Activated naive CD8-positive, alpha-beta T cell treated with anti-CD3 and anti-CD28 coated beads, Interleukin-2, amount 50 U/mL, for 24 hours (primary cell): Measurements from ENCODE around the gene NR4A1.

Experiments
- ATAC-seq: fragments of 150-1000 bp; cut with Tn5 transposase; one replicate; pipeline ENCODE4 v1.10.0; 2021
- DNase-seq: peaks from one replicate; pipeline ENCODE4 v3.0.0; 2021
- H3K27ac Mint-ChIP-seq: one replicate; pipeline ENCODE4 v1.8.0; 2021; ENCODE audit warnings: mild to moderate bottlenecking, mixed read lengths
- H3K27me3 Mint-ChIP-seq: one replicate; pipeline ENCODE4 v1.8.0; 2021; ENCODE audit warnings: mixed read lengths
- H3K36me3 Mint-ChIP-seq: one replicate; pipeline ENCODE4 v1.8.0; 2021; ENCODE audit warnings: low read depth, mixed read lengths
- H3K4me1 Mint-ChIP-seq: one replicate; pipeline ENCODE4 v1.8.0; 2021; ENCODE audit warnings: mixed read lengths
- H3K4me3 Mint-ChIP-seq: one replicate; pipeline ENCODE4 v1.8.0; 2021; ENCODE audit warnings: mild to moderate bottlenecking, moderate library complexity, mixed read lengths
- H3K9me3 Mint-ChIP-seq: one replicate; pipeline ENCODE4 v1.8.0; 2021; ENCODE audit warnings: mixed read lengths

NR4A1 gene

GRCh38 chr12:52027085-52027843 lies 24.0 kb upstream of the NR4A1 start:
- Mint-ChIP-seq H3K27me3 (no peaks in the 10 kb centered on the region), H3K36me3 (no peaks in the 10 kb centered on the region), H3K27ac (no peak overlapping the region), H3K4me1 (peaks cover 38% of the 10 kb centered on the region), H3K9me3 (no peaks in the 10 kb centered on the region), H3K4me3 (no peak overlapping the region)
- no peak for DNase-seq
- ATAC-seq: no peak

GRCh38 chr12:52029685-52030084 lies 21.6 kb upstream of the NR4A1 start:
- DNase-seq (no peak), ATAC-seq (no peak)
- Mint-ChIP-seq H3K27ac (no peak overlapping the region), H3K4me1 (peaks cover 45% of the 10 kb centered on the region), H3K9me3 (no peaks in the 10 kb centered on the region), H3K27me3 (no peaks in the 10 kb centered on the region), H3K36me3 (no peaks in the 10 kb centered on the region), H3K4me3 (no peak overlapping the region)

- Mint-ChIP-seq H3K4me1 (peaks cover 48% of the 10 kb centered on the region), H3K9me3 (no peaks in the 10 kb centered on the region), H3K36me3 (no peaks in the 10 kb centered on the region), H3K27ac (peak overlapping the region; percentile 85), H3K27me3 (no peaks in the 10 kb centered on the region), H3K4me3 (peak overlapping the region; percentile 78)
- ATAC-seq (no peak), DNase-seq (no peak)
Measured at GRCh38 chr12:52032446-52032803, 18.8 kb upstream of the NR4A1 start.

GRCh38 chr12:52032804-52033445 lies 18.3 kb upstream of the NR4A1 start:
- peak overlapping the region; percentile 85 for H3K27ac Mint-ChIP-seq
- peak; percentile 90 for ATAC-seq
- peak overlapping the region; percentile 78 for H3K4me3 Mint-ChIP-seq
- H3K27me3 Mint-ChIP-seq: no peaks in the 10 kb centered on the region
- H3K36me3 Mint-ChIP-seq: no peaks in the 10 kb centered on the region
- H3K4me1 Mint-ChIP-seq: peaks cover 49% of the 10 kb centered on the region
- no peaks in the 10 kb centered on the region for H3K9me3 Mint-ChIP-seq
- peak; percentile 94 for DNase-seq

GRCh38 chr12:52033446-52034140 lies 17.6 kb upstream of the NR4A1 start:
- H3K4me1 Mint-ChIP-seq: peaks cover 54% of the 10 kb centered on the region
- ATAC-seq: no peak
- no peaks in the 10 kb centered on the region for H3K27me3 Mint-ChIP-seq
- H3K4me3 Mint-ChIP-seq: peak overlapping the region; percentile 78
- no peaks in the 10 kb centered on the region for H3K9me3 Mint-ChIP-seq
- H3K27ac Mint-ChIP-seq: peak overlapping the region; percentile 84
- DNase-seq: no peak
- peaks cover 4% of the 10 kb centered on the region for H3K36me3 Mint-ChIP-seq

- no peak overlapping the region for H3K4me3 Mint-ChIP-seq
- H3K9me3 Mint-ChIP-seq: no peaks in the 10 kb centered on the region
- no peaks in the 10 kb centered on the region for H3K27me3 Mint-ChIP-seq
- H3K27ac Mint-ChIP-seq: no peak overlapping the region
- peaks cover 4% of the 10 kb centered on the region for H3K36me3 Mint-ChIP-seq
- DNase-seq: no peak
- ATAC-seq: no peak
- H3K4me1 Mint-ChIP-seq: peaks cover 70% of the 10 kb centered on the region
Measured at GRCh38 chr12:52035190-52035589, 16.1 kb upstream of the NR4A1 start.

- Mint-ChIP-seq H3K4me3 (peak overlapping the region; percentile 64), H3K9me3 (no peaks in the 10 kb centered on the region), H3K27ac (peak overlapping the region; percentile 35), H3K27me3 (no peaks in the 10 kb centered on the region), H3K4me1 (peaks cover 78% of the 10 kb centered on the region), H3K36me3 (peaks cover 7% of the 10 kb centered on the region)
- ATAC-seq (no peak), DNase-seq (no peak)
Measured at GRCh38 chr12:52035926-52036325, 15.3 kb upstream of the NR4A1 start.

- Mint-ChIP-seq H3K36me3 (peaks cover 8% of the 10 kb centered on the region), H3K4me1 (peaks cover 85% of the 10 kb centered on the region), H3K9me3 (no peaks in the 10 kb centered on the region), H3K4me3 (peak overlapping the region; percentile 64), H3K27ac (no peak overlapping the region), H3K27me3 (no peaks in the 10 kb centered on the region)
- ATAC-seq (peak; percentile 48), DNase-seq (peak; percentile 89)
Measured at GRCh38 chr12:52036587-52037171, 14.6 kb upstream of the NR4A1 start.

- peak overlapping the region; percentile 79 for H3K27ac Mint-ChIP-seq
- peak; percentile 48 for DNase-seq
- H3K9me3 Mint-ChIP-seq: no peaks in the 10 kb centered on the region
- ATAC-seq: peak; percentile 2
- H3K27me3 Mint-ChIP-seq: no peaks in the 10 kb centered on the region
- peaks cover 87% of the 10 kb centered on the region for H3K4me1 Mint-ChIP-seq
- peak overlapping the region; percentile 85 for H3K4me3 Mint-ChIP-seq
- H3K36me3 Mint-ChIP-seq: peaks cover 13% of the 10 kb centered on the region
Measured at GRCh38 chr12:52037248-52037861, 13.9 kb upstream of the NR4A1 start.

- DNase-seq (no peak), ATAC-seq (no peak)
- Mint-ChIP-seq H3K4me1 (peaks cover 82% of the 10 kb centered on the region), H3K36me3 (peaks cover 17% of the 10 kb centered on the region), H3K27me3 (no peaks in the 10 kb centered on the region), H3K27ac (peak overlapping the region; percentile 79), H3K4me3 (peak overlapping the region; percentile 85), H3K9me3 (no peaks in the 10 kb centered on the region)
Measured at GRCh38 chr12:52038447-52038846, 12.8 kb upstream of the NR4A1 start.

- ATAC-seq (no peak), DNase-seq (no peak)
- Mint-ChIP-seq H3K36me3 (peaks cover 26% of the 10 kb centered on the region), H3K4me3 (peak overlapping the region; percentile 40), H3K9me3 (no peaks in the 10 kb centered on the region), H3K27ac (no peak overlapping the region), H3K4me1 (peaks cover 68% of the 10 kb centered on the region), H3K27me3 (no peaks in the 10 kb centered on the region)
Measured at GRCh38 chr12:52041035-52041434, 10.2 kb upstream of the NR4A1 start.

GRCh38 chr12:52041695-52042123 lies 9.5 kb upstream of the NR4A1 start:
- Mint-ChIP-seq H3K27me3 (no peaks in the 10 kb centered on the region), H3K36me3 (peaks cover 28% of the 10 kb centered on the region), H3K4me3 (peak overlapping the region; percentile 66), H3K9me3 (no peaks in the 10 kb centered on the region), H3K4me1 (peaks cover 66% of the 10 kb centered on the region), H3K27ac (peak overlapping the region; percentile 67)
- DNase-seq (peak; percentile 63), ATAC-seq (peak; percentile 38)

- Mint-ChIP-seq H3K4me1 (peaks cover 65% of the 10 kb centered on the region), H3K27me3 (no peaks in the 10 kb centered on the region), H3K4me3 (peak overlapping the region; percentile 66), H3K9me3 (no peaks in the 10 kb centered on the region), H3K36me3 (peaks cover 31% of the 10 kb centered on the region), H3K27ac (peak overlapping the region; percentile 67)
- ATAC-seq (no peak), DNase-seq (no peak)
Measured at GRCh38 chr12:52042706-52043385, 8.4 kb upstream of the NR4A1 start.
